ENCODE measurements around the gene SH3RF1.

DNA sequence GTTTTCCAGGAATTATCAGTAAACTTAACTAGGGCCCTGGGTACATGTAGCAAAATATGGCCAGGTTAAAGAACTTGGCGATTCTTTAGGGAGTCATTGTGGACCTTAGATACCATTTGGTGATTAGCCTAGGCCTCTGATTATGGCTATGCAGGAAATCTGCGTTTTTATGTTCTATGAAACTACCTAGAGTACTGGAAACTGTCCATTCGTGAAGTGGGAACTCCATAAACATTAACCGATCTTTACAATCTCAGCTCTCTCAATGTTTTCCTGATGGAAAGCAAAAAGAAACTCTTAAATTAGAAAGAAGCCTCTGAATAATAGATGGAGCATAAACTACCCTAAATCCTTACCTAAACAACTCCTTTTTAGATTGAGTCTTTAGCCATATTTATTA, 121.9 kb downstream of the SH3RF1 start:
- no peak for TF ChIP-seq POLR2A (IDR thresholded peaks at IDR 0.05; ENCODE audit: low read depth, low read length)
- no peak for TF ChIP-seq TAF1 (IDR thresholded peaks at IDR 0.05; ENCODE audit: low read depth, low read length)
- no peak for TF ChIP-seq POLR2AphosphoS5 (IDR thresholded peaks at IDR 0.05; ENCODE audit: low read depth, low read length)
- TF ChIP-seq SPI1 (IDR thresholded peaks at IDR 0.05; ENCODE audit: low read depth, low read length) = no peak
- TF ChIP-seq PAX5 (IDR thresholded peaks at IDR 0.05; ENCODE audit: insufficient read depth, low read length, severe bottlenecking) = no peak
- no peak for TF ChIP-seq POU2F2 (IDR thresholded peaks at IDR 0.05; ENCODE audit: low read depth, low read length)

All from GM12891 (cell line).